Stimulated activated CD8-positive, alpha-beta memory T cell treated with anti-CD3 and anti-CD28 coated beads, Interleukin-15, amount 100 ng/mL, for 4 hours (primary cell): ENCODE results near the gene AHCYL1.
"Not testable (repeated sequence)": the region's sequence is repeated elsewhere in the genome, so short reads cannot be mapped to it uniquely, and the experiment has no call there.

ENCODE experiments used
- DNase-seq, 2 donors: peaks; one replicate each; pipeline ENCODE4 v3.0.0-alpha.2; 2020; ENCODE audit warnings: low read depth in 2 of 2

Gene AHCYL1

GRCh38 chr1:109984456-109985246 is at the start of gene AHCYL1:
AHCYL1 (plus strand) TSS chr1:109984765; CDS start chr1:109985053, 288 bp downstream.
- peak; percentile 98 to 99 for DNase-seq

- no peak for DNase-seq
These were observed 49.1 kb upstream of the AHCYL1 start for GRCh38 chr1:109935451-109935900.

GRCh38 chr1:109937738-109938137 is 46.8 kb upstream of the AHCYL1 start:
- no peak for DNase-seq

- no peak for DNase-seq
These were observed 46.0 kb upstream of the AHCYL1 start for GRCh38 chr1:109938556-109938955.

- no peak for DNase-seq
These were observed 42.1 kb upstream of the AHCYL1 start for GRCh38 chr1:109942434-109942833.

DNA sequence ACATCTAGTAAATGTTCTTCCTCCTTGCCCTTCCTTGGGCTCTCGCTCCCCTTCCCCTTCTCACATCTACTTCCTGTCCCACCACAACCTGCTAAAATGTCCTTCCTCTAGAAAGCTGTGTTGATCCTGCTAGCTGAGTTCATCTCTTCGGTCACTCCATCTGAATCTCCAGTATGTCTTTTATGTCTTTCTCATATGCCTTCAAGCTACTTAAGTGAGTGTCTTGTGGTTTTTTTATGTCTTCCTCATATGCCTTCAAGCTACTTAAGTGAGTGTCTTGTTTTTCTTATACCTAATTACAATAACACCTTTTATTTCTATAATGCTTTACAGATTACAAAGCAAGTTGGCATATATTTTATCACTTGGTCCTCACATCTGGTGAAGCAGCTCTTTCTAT is 40.0 kb upstream of the AHCYL1 start:
- no peak for DNase-seq

DNA sequence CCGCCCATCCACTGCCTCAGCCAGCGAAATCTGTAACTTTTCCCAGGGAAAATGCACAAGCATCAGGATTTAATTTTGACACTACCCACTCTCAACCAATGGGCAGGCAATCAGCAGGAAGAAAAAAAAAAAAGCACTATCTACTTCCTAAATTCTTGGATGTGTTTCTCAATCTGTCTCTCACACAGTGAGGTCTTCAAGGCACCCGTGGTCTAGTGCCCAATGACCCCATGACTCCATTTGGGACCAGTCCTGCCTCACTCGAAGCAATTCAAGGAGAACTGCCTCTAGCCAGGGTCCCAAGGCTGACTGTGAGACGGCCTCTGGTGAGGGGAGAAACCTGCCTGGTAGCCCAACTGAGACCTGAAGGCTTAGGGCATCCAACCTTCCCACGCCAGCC is 38.1 kb upstream of the AHCYL1 start:
- no peak for DNase-seq

- DNase-seq: no peak
These were observed 36.8 kb upstream of the AHCYL1 start for GRCh38 chr1:109947582-109948284.

DNA sequence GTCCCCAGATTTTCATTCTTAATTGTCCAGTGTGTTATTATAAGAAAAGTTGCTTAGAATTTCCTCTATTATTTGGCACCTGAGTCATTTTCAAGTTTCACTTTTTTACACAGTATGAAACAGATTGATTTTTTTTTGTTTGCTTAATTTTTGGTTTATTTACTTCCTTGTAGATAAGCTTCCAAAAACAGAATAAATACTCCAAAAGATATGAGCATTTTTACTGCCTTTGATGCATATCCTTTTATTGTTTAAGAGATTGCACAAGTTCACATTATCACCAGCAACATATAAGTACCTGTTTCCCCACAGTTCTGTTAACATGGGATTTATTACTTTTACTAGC is 36.3 kb upstream of the AHCYL1 start:
- no peak for DNase-seq

DNA sequence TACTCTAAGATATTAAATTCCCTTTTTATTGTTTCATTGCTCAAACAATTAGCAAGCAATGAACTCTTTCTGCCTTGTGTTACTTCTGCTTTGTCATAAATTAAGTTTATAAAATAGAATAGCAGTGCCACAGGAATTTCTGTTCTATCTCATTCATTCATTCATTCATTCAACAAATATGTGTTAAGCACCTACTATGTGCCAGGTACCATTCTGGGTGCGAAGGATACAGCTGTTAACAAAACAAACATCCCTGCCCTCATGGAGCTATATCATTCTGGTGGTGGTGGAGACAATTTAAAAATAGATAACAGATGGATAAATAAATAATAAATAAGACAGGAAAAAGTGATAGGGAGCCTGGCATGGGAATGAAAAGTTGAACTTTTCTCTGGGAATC is 34.5 kb upstream of the AHCYL1 start:
- DNase-seq: no peak

- no peak for DNase-seq
These were observed 34.1 kb upstream of the AHCYL1 start for GRCh38 chr1:109950509-109950908.

GRCh38 chr1:109951501-109951900 is 33.1 kb upstream of the AHCYL1 start:
- DNase-seq: not testable (repeated sequence)

DNA sequence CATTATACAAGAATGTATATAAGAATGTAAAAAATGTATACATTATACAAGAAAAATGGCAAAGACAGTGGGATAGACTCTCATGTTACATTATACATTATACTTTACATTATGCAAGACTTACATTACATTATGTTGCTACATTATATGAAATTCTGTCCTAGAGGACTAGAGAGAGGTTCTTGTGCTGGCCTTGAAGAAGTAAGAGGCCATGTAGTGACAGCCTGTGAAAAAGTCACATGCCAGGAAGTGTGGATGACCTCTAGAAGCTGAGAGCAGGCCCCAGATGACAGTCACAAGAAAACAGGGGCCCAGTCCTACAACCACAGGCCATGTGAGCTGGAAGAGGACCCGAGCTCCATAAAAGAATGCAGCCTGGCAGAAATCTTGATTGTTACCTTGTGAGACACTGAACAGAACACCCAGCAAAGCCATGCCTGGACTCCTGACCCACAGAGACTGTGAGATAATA is 30.5 kb upstream of the AHCYL1 start:
- no peak for DNase-seq

DNA sequence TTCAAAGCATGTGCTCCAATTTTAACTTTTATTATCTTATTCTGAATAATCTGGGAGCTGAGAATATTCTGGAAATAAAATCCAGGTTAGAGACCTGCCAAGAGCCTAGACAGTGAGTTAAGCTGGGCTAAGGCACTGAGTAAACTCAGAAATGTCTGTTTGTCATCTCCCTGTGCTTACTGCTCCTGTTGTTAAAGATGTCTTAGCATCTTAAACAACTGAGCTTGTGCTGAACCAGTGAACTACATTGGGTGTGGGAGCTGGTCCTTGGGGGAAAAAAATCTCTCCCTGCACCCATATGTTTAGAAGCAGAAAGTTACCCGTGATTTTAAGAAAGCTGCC is 25.0 kb upstream of the AHCYL1 start:
- DNase-seq: no peak

DNA sequence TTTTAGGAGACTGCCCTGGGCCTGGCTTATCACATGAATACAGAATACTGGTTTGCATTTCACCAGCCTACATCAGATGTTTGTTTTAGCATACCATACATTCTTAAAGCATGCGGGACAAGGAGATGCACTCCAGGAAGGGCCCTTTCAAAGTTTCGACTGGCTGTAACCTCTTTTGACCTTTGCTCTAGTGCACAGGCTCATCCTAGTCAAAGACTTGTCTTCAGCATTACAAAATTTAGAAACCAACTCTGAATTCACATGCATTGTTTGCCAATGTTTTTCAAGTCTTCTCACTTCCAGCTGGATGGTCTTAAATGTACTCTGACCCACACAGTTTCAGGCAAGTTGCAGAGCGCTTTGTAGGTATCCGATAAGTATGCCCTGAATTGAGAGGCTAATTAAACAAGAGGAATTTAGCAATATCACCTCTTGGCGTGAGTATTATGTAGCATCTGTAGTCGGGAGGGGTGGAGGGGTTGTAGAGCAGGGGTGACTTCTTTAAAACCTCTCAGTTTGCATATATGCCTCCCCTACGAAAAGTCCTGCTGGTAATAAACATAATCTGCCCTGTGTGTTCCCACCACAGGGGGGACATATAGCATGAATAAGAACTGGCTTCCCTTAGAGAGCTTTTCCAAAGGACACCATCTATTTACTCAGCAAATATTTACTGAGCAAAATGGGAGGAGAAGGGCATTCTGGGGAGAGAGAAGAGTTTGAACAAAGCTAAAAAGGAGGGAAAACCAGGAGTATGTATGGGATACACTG is 24.4 kb upstream of the AHCYL1 start:
- DNase-seq: no peak

DNA sequence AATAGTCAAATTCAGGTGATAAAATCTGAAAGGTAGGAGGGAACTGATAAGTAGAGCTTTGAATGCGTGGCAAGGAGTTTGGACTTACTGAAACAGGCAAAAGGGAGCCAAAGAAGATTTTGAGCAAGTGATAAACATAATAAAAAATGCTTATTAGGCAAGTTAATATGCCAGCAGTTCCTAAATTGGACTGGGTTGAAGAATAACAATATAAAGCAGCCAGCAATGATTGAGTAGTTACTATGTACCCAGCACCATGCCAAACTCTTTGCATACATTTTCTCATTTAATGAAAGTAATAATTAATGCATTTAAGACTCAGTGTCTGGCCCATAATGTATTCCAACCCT is 23.8 kb upstream of the AHCYL1 start:
- no peak for DNase-seq

- DNase-seq: no peak
These were observed 20.7 kb upstream of the AHCYL1 start for GRCh38 chr1:109963864-109964263.

DNA sequence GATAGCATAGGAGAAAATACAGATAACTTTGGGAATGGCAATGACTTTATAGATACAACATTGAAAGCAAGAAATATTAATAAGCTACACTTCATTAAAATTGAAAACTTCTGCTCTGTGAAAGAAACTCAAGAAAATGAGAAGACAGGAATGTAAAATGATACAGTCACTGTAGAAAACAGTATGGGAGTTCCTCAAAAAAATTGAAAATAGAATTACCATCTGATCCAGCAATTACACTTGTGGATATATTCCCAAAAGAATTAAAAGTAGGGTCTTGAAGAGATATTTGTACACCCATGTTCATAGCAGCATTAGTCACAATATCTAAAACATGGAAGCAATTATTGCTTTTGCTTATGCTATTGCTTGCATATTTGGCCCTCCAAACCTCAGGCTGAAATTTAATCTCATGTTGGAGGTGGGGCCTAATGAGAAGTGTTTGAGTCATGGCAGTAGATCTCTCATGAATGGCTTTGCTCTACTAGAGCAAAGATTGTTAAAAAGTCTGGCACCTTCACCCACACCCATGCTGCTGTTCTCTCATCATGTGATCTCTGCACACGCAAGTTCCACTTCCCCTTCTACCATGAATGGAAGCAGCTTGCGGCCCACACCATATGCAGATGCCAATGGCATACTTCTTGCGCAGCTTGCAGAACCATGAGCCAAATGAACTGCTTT is 15.3 kb upstream of the AHCYL1 start:
- no peak for DNase-seq

DNA sequence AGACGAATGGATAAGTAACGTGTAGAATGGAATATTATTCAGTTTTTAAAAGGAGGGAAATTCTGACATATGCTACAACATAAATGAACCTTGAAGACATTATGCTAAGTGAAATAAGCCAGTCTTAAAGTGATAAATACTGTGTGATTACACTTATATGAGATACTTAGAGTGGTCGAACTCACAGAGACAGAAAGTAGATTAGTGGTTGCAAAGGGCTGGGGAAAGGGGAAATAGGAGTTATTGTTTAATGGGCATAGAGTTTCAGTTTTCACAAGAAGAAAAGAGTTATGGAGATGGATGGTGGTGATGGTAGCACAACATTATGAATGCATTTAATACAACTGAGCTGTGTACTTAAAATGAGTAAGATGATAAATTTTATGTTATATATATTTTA is 14.7 kb upstream of the AHCYL1 start:
- no peak for DNase-seq

DNA sequence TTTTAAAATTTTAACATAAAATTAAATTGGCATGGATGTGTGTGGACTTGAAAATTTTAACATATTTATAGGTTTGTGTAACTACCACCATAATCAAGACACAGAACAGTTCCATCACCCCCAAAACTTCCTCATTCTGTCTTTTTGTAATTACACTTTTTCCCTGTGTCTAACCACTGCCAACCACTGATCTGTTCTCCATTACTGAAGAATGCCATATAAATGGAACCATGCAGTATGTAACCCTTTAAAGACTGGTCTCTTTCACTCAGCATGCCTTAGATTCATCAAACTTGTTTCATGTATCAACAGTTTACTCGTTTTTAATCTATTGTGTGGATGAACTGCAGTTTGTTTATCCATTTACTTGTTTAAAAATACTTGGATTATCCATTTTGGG is 13.0 kb upstream of the AHCYL1 start:
- DNase-seq: no peak

DNA sequence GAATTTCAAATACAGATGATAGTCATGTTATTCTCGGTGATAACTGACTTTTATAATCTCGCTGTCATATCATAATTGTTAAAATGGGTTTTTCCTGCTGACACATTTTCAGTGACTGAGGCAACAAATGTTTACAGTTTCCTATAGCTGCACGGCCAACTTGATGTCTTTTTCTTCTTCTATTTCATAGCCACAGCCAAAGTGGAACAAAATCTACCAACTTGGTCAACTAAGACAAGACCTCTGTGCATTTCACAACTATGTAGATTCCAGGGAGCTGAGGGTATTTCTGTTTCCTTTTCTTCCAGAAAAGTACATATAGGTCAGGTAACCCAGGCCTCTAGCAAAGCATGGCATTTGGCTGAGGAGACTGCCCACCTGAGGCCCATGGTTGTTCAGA is 10.4 kb upstream of the AHCYL1 start:
- no peak for DNase-seq

DNA sequence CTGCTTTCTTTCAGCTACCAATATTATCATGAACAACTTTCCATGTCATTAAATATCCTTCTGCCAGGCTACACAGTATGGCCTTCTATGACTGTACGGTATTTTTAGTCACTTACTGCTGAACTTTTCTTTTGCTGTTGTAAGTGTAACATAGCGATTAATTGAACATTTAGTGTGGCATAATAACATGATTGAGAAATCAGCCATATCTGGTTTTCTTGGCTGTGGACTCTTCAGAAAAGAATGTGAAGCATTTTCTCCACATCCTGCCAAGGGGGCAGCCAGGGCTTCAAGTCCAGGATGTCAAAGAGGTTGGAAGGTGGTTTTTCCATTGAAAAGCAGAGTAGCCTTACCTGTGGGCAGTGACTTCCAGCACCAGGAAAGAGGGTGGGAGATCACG is 8.8 kb upstream of the AHCYL1 start:
- DNase-seq: no peak
